Muscle of back (tissue), 11 donors: Measurements from ENCODE around the gene KCNK16. TPM values are rescaled to one million over a fixed set of nuclear protein-coding genes. Genes with fewer than 3 reads are reported as not detected.
A peak's percentile ranks its signal among the peaks of the same experiment; 100 is the strongest.
"Not testable (repeated sequence)": the region's sequence is repeated elsewhere in the genome, so short reads cannot be mapped to it uniquely, and the experiment has no call there.

Experiments
- DNase-seq, 3 donors: peaks; one replicate each; pipeline versions ENCODE4 v3.0.0 to v3.0.0-alpha.2; 2013
- polyA plus RNA-seq, 10 donors: library from polyadenylated mRNA; unstranded; fragments of 120-200 nt; gene quantifications; one replicate each; pipeline ENCODE4 v1.2.1, GENCODE V29; 2013; ENCODE audit not compliant: insufficient read length in 10 of 10

The KCNK16 gene
- polyA plus RNA-seq, 10 donors = not detected

DNA sequence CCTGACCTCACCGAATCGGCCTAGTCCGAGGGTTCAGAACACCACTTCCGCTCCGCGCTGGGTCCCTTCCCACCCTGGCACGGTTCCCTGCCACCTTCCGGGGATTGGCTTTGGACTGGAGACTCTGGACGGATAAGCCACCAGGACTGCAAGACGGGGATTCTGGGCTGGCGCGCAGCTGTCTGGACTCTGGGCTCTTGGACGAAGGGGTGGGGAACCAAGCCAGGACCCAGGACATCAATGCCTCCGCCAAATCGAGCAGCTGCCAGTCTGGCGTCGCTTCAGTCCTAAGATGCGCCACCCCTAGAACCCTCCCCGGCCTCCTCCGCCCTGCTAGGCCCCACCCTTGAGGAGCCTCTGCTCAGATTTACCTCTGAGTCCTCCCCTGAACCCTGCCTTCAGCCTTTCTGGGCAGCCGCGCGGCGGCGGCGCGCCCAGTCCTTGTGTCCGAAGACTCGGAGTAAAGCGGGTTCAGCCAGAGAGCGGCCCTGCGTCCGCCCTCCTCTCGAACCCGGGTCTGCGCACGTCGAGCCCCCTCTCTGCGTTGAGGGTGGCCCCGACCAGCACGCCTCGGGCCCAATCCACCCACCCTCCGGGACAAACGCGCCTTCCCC, 9.5 kb downstream of the KCNK16 start:
- peak; percentile 28 to 32 (median 31) for DNase-seq

DNA sequence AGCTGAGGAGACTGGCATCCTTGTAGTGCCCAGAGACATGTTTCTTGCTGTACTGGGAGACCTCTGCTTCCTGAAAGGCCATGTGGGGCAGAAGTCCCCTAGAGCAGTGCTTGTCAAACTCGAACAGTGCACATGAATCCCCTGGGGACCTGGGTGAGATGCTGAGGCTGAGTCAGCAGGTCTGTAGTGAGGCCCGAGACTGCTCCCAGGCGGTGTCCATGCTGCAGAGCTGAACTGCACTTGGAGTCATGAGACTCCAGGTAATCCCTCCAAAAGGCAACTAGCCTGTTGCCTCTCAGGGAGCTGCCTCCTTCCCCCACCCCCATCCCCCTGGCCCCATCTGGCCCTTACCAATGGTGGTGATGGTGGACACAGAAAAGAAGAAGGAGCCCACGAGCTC, 12.0 kb downstream of the KCNK16 start:
- DNase-seq = no peak

DNA sequence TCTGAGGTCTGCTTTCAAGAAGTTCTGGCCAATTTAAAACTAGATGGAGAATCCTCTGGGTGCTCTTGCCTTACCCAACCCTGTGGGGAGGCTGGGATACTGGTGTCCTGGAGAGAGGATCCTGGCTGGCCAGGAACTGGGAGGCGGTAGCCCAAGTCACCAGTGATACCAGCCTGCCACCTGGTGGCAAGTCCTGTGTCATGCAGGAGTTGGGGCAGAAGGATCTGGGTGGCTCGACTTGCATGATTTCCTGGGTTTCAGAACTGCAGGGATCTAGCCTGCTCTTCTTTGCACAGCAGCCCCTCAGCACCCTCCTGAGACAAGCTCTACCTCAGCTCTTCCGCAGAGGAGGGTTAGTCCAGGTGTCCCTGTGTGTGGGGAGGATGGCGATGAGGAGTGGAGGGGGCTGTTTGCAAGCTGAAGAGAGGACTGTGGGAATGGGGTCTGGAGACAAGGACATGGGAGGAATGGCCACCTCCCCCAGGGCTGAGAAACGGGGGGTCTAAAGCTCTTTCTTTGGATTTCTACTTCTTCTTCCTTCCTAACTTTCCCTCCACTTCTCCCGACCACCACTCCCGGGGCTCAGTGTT, 12.5 kb downstream of the KCNK16 start:
- DNase-seq = peak; percentile 44 to 64 (median 53)

DNA sequence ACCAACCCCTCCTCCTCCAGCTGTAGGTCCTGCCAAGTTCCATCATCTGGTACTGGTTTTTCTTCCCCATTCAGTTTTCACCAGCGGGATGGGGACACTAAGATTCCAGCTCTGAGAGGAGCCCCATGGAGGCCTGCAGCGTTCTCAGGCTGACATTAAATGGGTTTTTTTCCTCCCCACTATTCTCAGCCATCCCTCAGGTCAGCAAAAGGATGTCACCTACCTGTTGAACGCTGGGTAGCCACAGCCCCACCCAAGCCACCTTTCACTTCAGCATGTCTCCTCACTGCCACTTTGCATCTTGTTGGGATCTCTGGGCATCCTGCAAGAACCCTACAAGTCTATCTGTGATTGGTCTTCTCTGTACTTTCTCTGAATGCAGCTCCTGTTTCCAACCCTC, 15.0 kb downstream of the KCNK16 start:
- no peak for DNase-seq

DNA sequence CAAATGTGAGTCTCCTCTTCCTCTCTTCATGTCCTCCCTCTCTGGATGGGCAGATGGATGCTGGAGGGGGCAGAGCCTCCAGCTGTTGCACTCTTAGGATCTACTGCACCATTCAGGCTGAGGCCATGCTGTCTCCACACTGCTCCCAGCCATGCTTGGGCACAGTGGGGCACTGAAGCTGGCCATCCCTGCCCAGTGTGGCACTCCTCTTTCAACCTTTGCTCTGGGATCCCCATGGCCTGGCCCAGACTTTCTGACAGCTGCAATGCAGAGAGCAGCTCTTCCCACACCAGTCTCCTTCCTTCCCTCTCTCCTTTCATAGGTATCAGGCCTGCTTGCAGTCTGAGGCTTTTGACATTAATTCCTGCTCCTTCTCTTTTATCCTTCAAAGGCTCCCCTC, 17.6 kb downstream of the KCNK16 start:
- no peak for DNase-seq

DNA sequence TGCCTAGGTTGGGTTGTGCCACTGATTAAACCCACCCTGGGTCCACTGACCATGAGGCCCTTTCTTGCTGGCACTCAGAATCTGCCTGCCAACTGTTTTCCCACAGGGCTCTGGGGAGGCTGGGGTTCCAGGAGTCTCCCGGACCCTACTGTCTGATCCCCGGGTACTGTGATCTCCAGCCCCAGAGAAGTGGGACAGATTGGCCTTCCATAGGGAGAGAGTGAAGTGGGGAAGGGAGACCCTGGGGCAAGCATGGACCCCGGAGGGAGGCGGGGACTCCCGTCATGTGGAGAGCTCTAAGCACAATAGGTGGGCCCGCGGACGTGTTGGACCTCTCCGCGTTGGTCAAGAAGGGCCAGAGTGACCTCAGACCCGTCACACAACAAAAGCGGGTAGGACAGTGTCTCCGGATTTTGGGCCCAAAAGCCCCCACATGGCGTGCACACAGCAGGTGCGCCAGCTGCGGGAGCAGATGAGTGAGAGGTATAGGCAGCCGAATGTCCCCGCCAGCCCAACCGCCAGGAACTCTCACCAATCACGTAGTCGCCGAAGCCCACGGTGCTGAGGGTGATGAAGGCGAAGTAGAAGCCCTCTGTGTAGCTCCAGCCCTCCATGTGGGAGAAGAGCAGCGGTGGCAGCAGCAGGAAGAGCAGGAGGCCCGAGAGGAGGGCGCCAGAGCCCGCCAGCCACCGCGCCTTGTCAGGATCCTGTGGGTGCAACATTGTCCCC, 18.9 kb downstream of the KCNK16 start:
- DNase-seq = no peak

DNA sequence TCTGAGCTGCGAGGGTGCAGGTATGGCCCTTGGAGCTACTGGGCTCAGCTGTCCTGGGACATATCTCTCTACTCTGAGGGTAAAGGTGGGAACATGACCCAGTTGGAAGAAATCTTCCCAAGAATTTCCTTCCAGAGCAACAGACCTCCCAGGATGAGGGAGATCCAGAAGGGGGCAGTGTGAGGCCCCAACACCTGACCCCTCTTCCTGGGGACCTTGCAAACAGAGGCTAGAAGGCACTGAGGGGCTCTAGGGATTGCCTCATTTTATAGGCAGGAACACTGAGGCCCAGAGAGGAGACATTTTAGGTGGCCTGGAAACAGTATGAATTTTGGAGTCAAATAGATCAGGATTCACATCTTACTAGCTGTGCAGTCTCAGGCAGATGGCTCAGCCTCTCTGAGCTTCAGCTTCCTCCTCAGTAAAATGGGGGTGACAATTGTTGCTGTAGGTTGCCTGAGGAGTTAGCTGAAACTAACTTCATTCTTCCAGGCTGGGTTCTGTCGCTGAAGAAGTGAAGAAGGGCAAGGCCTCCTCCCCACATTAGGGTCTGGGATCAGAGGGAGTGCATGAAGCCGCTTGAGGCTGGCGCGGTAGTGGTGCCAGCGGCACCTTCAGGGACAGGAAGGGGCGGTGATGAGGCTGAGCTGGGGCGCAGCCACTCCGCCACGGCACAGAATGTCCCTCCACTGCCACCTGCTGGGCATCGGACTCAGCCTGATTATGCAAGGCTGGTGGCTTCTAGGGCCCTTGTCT, 19.7 kb downstream of the KCNK16 start:
- peak; percentile 41 to 79 (median 60) for DNase-seq

DNA sequence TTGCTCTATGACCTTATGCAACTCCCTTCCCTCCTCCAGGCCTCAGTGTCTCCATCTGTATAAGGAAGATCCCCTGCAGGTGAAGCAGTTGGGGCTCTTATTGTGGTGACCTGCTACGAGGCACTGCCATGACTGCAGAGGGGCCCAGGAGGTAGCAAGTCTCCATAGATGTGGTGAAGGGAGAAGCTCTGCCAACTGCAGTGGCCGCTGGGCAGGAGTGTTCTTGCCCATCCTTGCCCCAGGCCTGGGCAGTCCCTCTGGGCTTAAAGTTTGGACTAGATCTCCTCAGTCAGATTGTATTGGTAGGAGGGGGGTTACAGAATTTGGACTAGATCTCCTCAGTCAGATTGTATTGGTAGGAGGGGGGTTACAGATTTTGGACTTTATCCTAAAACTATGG, 20.5 kb downstream of the KCNK16 start:
- DNase-seq = no peak

DNA sequence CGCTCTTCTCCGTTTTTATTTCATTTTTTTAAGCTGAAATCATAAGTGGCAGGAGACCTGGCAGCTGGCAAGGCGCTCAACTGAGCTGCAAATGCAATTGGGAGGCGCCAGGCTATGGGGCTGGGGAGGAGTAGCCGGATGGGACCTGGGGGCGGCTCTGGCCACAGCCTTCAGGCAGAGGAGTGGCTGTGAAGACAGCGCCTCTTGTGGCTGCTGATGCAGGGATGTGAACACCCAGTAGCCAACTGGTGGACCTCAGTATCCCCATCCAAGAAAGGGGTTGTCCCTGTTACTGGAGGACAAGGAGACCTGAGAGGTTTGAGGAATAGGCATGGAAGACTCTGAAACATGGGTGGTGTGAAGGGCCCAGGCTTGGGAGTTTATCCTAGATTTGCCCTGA, 20.9 kb downstream of the KCNK16 start:
- no peak for DNase-seq

DNA sequence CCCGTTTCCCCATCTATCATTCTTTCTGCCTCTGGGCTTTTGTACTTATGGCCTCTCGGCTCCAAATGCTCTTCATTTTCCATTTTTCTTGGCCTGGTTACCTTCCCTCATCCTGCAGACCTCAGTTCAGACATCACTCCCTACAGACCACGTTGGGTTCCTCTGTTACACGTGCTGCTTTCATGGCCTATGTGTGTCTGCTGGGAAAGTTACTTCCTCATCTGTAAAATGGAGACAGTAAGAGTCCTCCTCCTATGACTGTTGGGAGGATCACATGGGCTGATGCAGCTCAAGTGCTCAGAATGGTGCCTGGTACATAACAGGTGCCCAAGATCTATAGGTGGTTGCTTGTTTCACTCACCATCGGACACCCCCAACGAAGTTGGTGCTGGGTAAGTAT, 21.8 kb downstream of the KCNK16 start:
- no peak for DNase-seq

DNA sequence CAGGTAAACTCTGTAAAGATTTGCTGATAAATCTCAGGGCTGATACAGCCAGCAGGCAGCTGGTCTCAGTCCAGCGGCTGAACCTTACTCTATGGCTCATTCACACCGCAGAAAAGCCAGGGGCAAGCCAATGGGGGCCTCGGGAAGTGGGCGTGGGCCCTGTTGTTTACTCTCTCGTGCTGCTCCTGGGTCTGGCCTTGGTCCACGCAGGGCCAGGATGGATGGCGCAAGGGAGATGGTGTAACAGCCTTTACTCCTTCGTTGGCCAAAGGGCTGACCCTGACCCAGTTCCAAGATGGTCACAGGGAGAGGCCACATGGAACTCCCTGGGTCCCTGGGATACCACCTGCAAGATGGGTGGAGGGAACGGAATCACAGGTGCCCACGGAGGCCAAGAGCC, 24.4 kb downstream of the KCNK16 start:
- DNase-seq = no peak

DNA sequence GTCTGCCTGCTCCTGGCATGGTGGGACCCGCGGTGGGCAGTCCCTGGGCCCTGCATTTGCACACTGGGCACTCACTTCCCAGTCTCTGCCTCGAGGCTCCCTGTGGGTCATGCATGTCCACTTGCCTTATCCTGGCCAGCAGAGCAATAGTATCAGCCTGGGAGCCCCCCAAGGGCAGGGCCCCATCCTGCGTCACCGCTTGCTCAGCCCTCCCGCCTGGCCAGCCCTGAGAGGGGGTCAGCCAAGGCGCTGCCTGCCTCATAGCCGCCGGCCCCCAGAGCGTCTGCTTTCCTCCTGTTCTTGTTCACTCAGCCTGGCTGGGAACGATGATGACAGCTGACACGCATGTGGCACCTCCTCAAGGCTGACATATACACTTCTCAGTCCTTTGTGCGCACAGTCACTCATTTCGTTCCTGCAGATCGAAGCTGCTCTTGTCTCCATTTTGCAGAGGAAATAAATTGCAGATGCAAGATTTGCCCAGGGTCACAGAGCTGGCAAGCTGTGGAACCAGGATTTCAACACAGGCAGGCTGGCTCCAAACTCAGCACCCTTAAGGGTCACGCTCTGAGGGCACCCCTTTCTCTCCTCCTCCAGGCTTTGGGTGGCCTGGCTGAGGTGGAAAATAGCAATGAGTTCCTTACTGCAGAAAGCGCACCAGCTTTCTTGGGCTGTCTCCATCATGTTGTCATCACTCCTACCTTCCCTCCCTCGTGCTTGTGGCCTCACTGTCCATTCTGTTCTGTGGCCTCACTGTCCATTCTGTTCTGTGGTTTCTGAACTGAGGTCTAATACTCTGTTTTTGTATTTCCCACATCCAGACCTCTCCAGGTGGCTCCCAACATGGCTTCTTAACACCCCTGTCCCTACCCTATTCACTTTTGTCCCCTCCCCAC, 25.5 kb downstream of the KCNK16 start:
- DNase-seq = peak; percentile 30 to 64 (median 58)

DNA sequence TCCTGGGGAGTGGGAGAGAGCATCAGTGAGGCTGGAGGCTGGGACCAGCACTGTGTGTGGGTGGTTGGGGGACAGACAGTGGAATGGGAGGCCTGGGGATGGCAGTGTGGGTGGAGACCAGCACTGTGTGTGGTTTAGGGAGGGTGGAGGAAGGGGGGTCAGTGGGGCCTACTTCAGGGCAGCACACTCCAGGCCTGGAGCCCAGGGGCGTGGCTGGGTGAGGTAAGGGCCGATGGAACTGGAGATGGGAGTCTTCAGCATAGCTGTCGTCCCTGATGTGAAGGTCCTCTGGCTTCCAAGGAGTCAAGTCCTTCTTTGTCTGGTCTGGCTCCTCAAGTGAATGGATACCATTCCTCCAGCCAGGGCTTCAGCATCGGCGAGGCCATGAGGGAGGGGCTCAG, 26.9 kb downstream of the KCNK16 start:
- peak in 2 of 3 donors; percentile 51 to 62 for DNase-seq

DNA sequence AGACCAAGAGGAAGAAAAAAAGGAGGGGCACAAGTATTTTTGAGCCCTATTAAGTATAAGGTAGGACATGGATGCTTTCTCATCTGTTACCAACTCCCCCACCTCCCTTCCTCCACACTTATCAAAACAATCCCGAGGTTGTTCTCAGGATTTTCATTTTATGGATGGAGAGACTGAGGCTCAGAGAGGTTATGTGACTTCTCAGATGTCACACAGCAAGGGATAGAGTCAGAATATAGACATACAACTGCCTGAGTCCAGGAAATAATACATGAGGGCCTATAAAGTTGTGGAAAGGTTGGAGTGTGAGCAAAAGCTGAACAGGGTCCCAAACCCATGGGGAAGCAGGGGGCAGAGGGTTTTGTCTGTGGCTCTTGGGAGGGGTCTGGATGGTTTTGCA, 27.6 kb downstream of the KCNK16 start:
- no peak for DNase-seq

DNA sequence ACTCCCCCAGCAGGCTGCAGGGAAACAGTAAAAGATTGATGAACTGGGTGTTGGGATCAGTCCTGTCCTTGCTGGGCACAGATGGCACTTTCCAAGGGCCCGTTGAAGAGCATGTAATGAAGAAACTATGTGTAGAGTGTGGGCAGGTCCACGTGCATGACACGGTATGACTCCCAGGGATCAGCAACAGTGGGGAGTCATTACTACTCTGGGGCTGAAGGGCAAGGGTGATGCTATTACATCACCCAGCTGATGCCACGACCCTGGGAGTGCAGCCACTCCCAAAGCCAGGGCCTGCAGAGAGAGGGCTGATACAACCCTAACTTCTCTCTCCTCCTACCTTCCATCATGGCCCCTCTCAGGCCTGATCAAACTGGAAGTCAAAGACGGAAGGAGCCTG, 28.4 kb downstream of the KCNK16 start:
- no peak for DNase-seq

DNA sequence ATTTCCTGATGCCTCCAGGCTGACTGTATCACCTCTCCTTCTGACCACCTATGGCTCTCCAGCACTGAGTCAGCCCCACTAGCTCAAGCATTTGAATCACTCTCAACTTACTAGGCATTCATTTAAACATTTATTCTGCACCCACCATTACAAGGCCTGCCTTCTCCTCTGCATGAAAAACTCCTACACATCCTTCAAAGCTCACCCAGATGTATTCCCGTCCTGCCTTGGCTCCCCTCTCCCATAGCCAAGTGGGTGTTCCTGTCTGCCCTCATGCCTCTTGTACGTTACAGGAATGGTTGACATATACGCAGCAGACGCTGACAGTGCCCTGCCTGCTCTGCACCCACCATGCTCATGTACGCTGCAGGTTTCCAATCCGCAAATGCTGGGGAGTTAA, 29.9 kb downstream of the KCNK16 start:
- no peak for DNase-seq

DNA sequence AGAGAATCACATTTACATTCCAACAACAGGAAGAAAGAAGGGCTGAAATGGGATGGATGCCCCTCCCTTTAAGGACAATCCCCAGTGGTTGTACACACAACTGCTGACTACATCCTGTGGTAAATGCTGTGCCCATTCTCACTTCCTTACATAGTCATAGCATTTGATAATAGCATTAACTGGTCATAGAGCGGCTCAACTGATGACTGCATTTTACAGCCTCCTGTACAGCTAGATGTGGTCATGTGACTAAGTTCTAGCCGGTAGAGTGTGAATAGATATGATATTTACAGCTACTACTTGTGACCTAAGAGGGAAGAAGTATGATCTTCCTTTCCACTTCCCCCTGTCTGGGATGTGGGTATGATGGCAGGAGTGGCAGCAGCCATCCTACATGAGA, 33.0 kb downstream of the KCNK16 start:
- DNase-seq = no peak

DNA sequence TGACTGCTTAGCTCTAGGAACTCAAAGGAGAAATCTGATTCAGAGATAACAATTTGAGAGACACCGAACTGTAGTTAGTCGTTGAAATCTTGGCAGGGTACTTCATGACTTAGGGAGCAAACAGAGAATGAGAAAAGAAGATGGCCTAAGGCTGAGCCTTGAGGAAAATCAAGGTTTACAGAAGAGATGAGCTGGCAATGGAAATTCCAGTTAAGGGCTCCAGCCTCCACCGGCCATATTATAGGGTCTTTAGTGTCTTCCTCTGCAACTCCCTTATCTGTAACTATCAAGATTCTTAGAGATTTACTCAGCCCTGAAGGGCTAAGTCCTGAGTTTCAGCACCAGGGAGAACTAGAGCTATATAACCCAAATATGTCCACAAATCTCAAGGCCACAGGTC, 34.9 kb downstream of the KCNK16 start:
- DNase-seq = no peak

DNA sequence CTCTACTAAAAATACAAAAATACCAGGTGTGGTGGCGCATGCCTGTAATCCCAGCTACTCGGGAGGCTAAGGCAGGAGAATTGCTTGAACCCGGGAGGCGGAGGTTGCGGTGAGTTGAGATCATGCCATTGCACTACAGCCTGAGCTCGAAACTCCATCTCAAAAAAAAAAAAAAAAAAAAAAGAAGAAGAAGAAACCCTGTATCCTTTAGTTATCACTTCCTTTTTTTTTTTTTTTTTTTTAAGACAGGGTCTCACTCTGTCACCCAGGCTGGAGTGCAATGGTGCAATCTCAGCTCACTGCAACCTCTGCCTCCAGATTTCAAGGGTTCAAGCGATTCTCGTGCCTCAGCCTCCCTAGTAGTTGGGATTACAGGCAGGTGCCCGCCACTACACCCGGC, 35.9 kb downstream of the KCNK16 start:
- DNase-seq = not testable (repeated sequence)

DNA sequence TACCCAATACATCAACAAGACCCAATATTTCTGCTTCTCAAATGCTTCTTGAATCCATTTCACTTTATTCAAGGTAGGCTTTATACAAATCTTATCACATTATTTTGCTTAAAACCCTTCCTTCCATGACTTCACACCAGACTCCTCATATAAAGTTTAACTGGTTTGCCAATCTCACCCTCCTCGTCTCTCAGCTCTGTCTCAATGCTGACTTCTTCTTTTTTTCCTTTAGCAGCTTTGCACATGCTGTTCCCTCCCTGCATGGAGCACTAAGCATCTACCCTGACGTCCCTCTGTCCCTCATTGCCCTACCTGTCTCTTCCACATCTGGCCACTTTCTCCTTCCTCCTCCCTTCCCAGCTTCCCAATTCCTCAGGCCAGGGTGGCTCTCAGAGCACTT, 39.7 kb downstream of the KCNK16 start:
- DNase-seq = no peak

DNA sequence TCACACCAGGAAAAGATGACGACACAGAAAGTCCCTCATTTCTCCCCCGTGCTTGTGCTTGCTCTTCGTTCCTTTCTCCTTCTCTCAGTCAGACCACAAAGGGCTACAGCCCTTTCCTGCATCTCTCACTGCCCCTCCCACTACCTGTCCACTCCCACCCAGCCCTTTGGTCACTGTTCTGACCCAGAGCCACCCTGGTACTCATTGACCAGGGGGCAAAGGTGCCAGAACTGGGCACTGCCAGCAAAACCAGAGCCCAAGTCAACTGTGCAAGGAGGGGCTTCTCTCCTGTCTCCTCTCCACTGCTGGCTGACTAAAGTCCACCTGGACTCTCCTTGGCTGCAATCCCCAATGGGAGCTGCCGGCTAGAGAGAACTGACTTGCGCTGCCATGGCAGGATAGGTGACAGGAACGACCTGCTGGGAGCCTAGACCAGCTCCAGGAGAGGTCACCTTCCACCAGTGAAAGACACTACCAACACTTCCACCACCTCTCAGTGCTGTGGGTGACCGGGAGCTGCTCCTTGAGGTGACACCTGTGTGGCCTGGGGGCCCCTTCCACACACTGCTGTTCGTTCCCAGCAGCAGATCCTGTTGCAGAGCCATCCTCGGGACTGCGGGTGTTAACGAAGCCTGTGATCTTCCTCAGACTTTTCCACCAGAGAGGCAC, 41.1 kb downstream of the KCNK16 start:
- no peak for DNase-seq
